Measurements from ENCODE around the gene GPR3.

GPR3 gene

GRCh38 chr1:27444632-27445031 lies 52.2 kb downstream of the GPR3 start:
- Histone ChIP-seq H4K20me1 (ENCODE audit: insufficient read depth, low read length) (peaks cover 20% of the 10 kb centered on the region), H3K36me3 (ENCODE audit: insufficient read depth, low read length) (peaks cover 8% of the 10 kb centered on the region; the same call in 1 of the 2 replicates), H3K79me2 (ENCODE audit: insufficient read depth, low read length) (peaks cover 78% of the 10 kb centered on the region), H3K4me2 (ENCODE audit: insufficient read depth, low read length) (no peak overlapping the region), H2AFZ (ENCODE audit: low read depth, low read length) (no peak overlapping the region), H3K9ac (ENCODE audit: low read depth, low read length) (no peak overlapping the region), H3K9me3 (ENCODE audit: insufficient read depth, low read length, severe bottlenecking) (no peaks in the 10 kb centered on the region), H3K4me1 (ENCODE audit: insufficient read depth, low read length) (no peaks in the 10 kb centered on the region), H3K27ac (ENCODE audit: low read length) (no peak overlapping the region), H3K4me3 (ENCODE audit: low read depth in 1 of 2, low read length in 2 of 2) (no peak overlapping the region), H3K27me3 (ENCODE audit: insufficient read depth, low read length, poor library complexity) (no peaks in the 10 kb centered on the region)
- TF ChIP-seq EZH2 (IDR thresholded peaks at IDR 0.05; ENCODE audit: borderline replicate concordance, low read depth, low read length, severe bottlenecking) (no peak), CTCF (IDR thresholded peaks at IDR 0.05; ENCODE audit: borderline replicate concordance, extremely low read depth, low read length, poor library complexity, severe bottlenecking) (no peak)
- no peak for ATAC-seq (ENCODE audit: insufficient read depth, low read depth)
- no peak for DNase-seq
